HCT116 (cell line): Measurements from ENCODE around the gene DNAAF8. TPM values are rescaled to one million over a fixed set of nuclear protein-coding genes. Genes with fewer than 3 reads are reported as not detected.
A peak's percentile ranks its signal among the peaks of the same experiment; 100 is the strongest.

ENCODE experiments used
- ATAC-seq: fragments of 200-7000 bp; cut with Tn5 transposase; 2 replicates; pipeline ENCODE4 v1.9.1; 2020; ENCODE audit warnings: mild to moderate bottlenecking, moderate library complexity
- BruUV-seq: library from RNA; stranded (reverse); fragments of 400-500 nt; replicated peaks from 2 replicates; lab custom pipeline; 2021; lab: Mats Ljungman, UMichigan
- CTCF ChIA-PET: fragments of 300-600 bp; sonication (Branson Sonifier 250); formaldehyde crosslinking; loops from one replicate; lab custom pipeline; 2021; ENCODE audit warnings: antibody characterized with exemption; lab: Charles Lee
- POLR2A ChIA-PET: fragments of 300-600, 350-600 bp; sonication (Branson Sonifier 250); formaldehyde crosslinking; loops from one replicate; lab custom pipeline; 2021; ENCODE audit warnings: antibody characterized with exemption; lab: Charles Lee
- RAD21 ChIA-PET, 2 experiments: fragments of 300-600 bp; sonication (Branson Sonifier 250); formaldehyde crosslinking; loops; one replicate each; lab custom pipeline; 2023; ENCODE audit warnings: low total read pairs in 2 of 2; ENCODE audit not compliant: uncharacterized antibody in 2 of 2, unreplicated experiment in 2 of 2, low non-redundant PET in 1 of 2; lab: Charles Lee
- DNase-seq: peaks from one replicate; pipeline ENCODE4 v3.0.0-alpha.2; 2010; ENCODE audit warnings: low read depth, low spot score
- H2AFZ ChIP-seq: fragments of 200-600 bp; shearing (Covaris generic), sonication (generic); 2 replicates; pipeline ENCODE4 v1.6.1; 2017; ENCODE audit warnings: low read depth, mixed run types, mixed read lengths, antibody characterized with exemption, low read length; ENCODE audit not compliant: poor library complexity, severe bottlenecking
- H3K27ac ChIP-seq: 2 replicates; pipeline ENCODE4 v1.5.1; 2012; ENCODE audit warnings: low read depth, low read length
- H3K27me3 ChIP-seq: fragments of 200-600 bp; sonication (generic); 2 replicates; pipeline ENCODE4 v1.6.1; 2016; ENCODE audit warnings: mixed run types, low read length, mixed read lengths; ENCODE audit not compliant: insufficient read depth
- H3K36me3 ChIP-seq, 2 experiments: fragments of 200-500 bp in 1 of 2; fragments of 200-600 bp in 1 of 2; sonication (Bioruptor generic) in 1 of 2; sonication (generic) in 1 of 2; 2 replicates each; pipeline versions ENCODE4 v1.5.1 to v1.6.1; 2014 to 2016; ENCODE audit warnings: low read length in 2 of 2, inconsistent platforms in 1 of 2, mixed read lengths in 1 of 2, mixed run types in 1 of 2; ENCODE audit not compliant: insufficient read depth in 2 of 2, control insufficient read depth in 1 of 2
- H3K4me1 ChIP-seq, 2 experiments: fragments of 200-600 bp in 1 of 2; sonication (generic) in 1 of 2; 2 replicates each; pipeline versions ENCODE4 v1.5.1 to v1.6.1; 2012 to 2017; ENCODE audit warnings: low read length in 2 of 2, inconsistent platforms in 1 of 2, mild to moderate bottlenecking in 1 of 2, mixed read lengths in 1 of 2, mixed run types in 1 of 2, moderate library complexity in 1 of 2; ENCODE audit not compliant: insufficient read depth in 2 of 2, control insufficient read depth in 1 of 2
- H3K4me2 ChIP-seq: fragments of 200-600 bp; sonication (generic); 2 replicates; pipeline ENCODE4 v1.6.1; 2017; ENCODE audit warnings: mixed run types, low read length, mixed read lengths
- H3K4me3 ChIP-seq, 2 experiments: fragments of 200-600 bp in 1 of 2; sonication (generic) in 1 of 2; replicated peaks in 1 of 2; 2 replicates each; pipeline ENCODE4 v1.5.1; 2011 to 2016; ENCODE audit warnings: low read length in 2 of 2, control low read depth in 1 of 2, low read depth in 1 of 2, mild to moderate bottlenecking in 1 of 2, mixed read lengths in 1 of 2, mixed run types in 1 of 2
- H3K79me2 ChIP-seq: fragments of 200-600 bp; sonication (generic); 2 replicates; pipeline ENCODE4 v1.6.1; 2017; ENCODE audit warnings: mild to moderate bottlenecking, mixed run types, low read length, moderate library complexity, mixed read lengths; ENCODE audit not compliant: insufficient read depth
- H3K9ac ChIP-seq: fragments of 200-600 bp; sonication (generic); 2 replicates; pipeline ENCODE4 v1.6.1; 2016; ENCODE audit warnings: low read length, mixed read lengths
- H3K9me2 ChIP-seq: fragments of 200-600 bp; sonication (generic), shearing (Covaris generic); 2 replicates; pipeline ENCODE4 v1.6.1; 2017; ENCODE audit warnings: mixed run types, mild to moderate bottlenecking, moderate library complexity; ENCODE audit not compliant: insufficient read depth
- H3K9me3 ChIP-seq, 2 experiments: fragments of 200-500 bp in 1 of 2; fragments of 200-600 bp in 1 of 2; sonication (Bioruptor generic) in 1 of 2; sonication (generic) in 1 of 2; 2 replicates each; pipeline ENCODE4 v1.6.1; 2014 to 2017; ENCODE audit warnings: low read length in 2 of 2, mixed read lengths in 2 of 2, inconsistent platforms in 1 of 2, low read depth in 1 of 2, mild to moderate bottlenecking in 1 of 2, mixed run types in 1 of 2, moderate library complexity in 1 of 2; ENCODE audit not compliant: control insufficient read depth in 1 of 2, insufficient read depth in 1 of 2
- H4K20me1 ChIP-seq: fragments of 200-600 bp; sonication (generic), shearing (Covaris generic); 2 replicates; pipeline ENCODE4 v1.6.1; 2017; ENCODE audit warnings: mixed run types, mild to moderate bottlenecking, moderate library complexity; ENCODE audit not compliant: insufficient read depth
- ATF3 ChIP-seq: IDR thresholded peaks from 2 replicates; pipeline ENCODE4 v1.6.1; 2012
- EGR1 ChIP-seq: IDR thresholded peaks from 2 replicates; pipeline ENCODE4 v1.6.1; 2012; ENCODE audit warnings: low read depth
- EZH2 ChIP-seq: fragments of 200-600 bp; sonication (generic); IDR thresholded peaks from 2 replicates; pipeline ENCODE4 v1.6.1; 2017; ENCODE audit warnings: antibody characterized with exemption, mixed run types
- EZH2phosphoT487 ChIP-seq: fragments of 200-600 bp; IDR thresholded peaks from 2 replicates; pipeline ENCODE4 v1.6.1; 2018; ENCODE audit warnings: antibody characterized with exemption, borderline replicate concordance
- TCF7L2 ChIP-seq: IDR thresholded peaks from 2 replicates; pipeline ENCODE4 v1.7.0; 2011; ENCODE audit warnings: borderline replicate concordance, inconsistent platforms; ENCODE audit not compliant: insufficient read depth, insufficient read length; ENCODE audit errors: extremely low read depth
- ZBTB33 ChIP-seq: IDR thresholded peaks from 2 replicates; pipeline ENCODE4 v1.6.1; 2011; ENCODE audit warnings: mild to moderate bottlenecking, low read length, moderate library complexity; ENCODE audit not compliant: insufficient replicate concordance; ENCODE audit errors: extremely low read depth
- ZFX ChIP-seq: fragments of 450-650 bp; IDR thresholded peaks from 2 replicates; pipeline ENCODE4 v1.6.1; 2017
- intact Hi-C: fragments of 100-400 bp; cut with micrococcal nuclease; formaldehyde crosslinking; loops from 2 replicates; pipeline ENCODE4 v1.10.0; 2022
- total RNA-seq: library from RNA; stranded (reverse); gene quantifications from one replicate; pipeline ENCODE4 v1.2.1, GENCODE V29; 2021; ENCODE audit not compliant: unreplicated experiment

DNAAF8 gene
- total RNA-seq, 1 experiment from 2014 or later, result 1.0 TPM

GRCh38 chr16:4734063-4734729 lies at the start of gene DNAAF8, which contains the start of gene ANKS3 (continued):
- TF ChIP-seq ZFX (peak; percentile 86; the same call in 1 of the 2 replicates), ZBTB33 (no peak), EZH2 (no peak)
- TF ChIP-seq, all 23 proteins: peak for 10

- Histone ChIP-seq H3K9me2 (no peaks in the 10 kb centered on the region), H2AFZ (no peak overlapping the region), H3K9ac (no peak overlapping the region), H3K4me3 (no peak overlapping the region), H3K79me2 (no peaks in the 10 kb centered on the region), H3K36me3 (peaks cover 0 to 7% of the 10 kb centered on the region in 2 experiments; a peak in 1 of 4 replicates), H3K9me3 (no peaks in the 10 kb centered on the region), H3K4me2 (no peak overlapping the region), H3K4me1 (no peaks in the 10 kb centered on the region), H3K27ac (no peak overlapping the region), H4K20me1 (no peaks in the 10 kb centered on the region), H3K27me3 (no peaks in the 10 kb centered on the region)
- RAD21 ChIA-PET, result no interaction called here
- intact Hi-C loops, result no loop called here
- CTCF ChIA-PET, result no interaction called here
- ATAC-seq, result no peak
- no TSS peak for BruUV-seq
- POLR2A ChIA-PET, result no interaction called here
- DNase-seq, result no peak
- TF ChIP-seq EGR1 (no peak), ATF3 (no peak), TCF7L2 (no peak), EZH2phosphoT487 (no peak)
These were observed 49.6 kb upstream of the DNAAF8 start for GRCh38 chr16:4684763-4685162.
